D721Med (cell line): Measurements from ENCODE around the gene APPL2.

Source experiments
- DNase-seq: peaks from one replicate; pipeline ENCODE4 v3.0.0; 2011; ENCODE audit warnings: low spot score; ENCODE audit not compliant: insufficient read length
- FAIRE-seq: peaks from 2 replicates; lab custom pipeline; 2011; peaks lifted over from hg19 to GRCh38; lab: Jason Lieb, UNC
- TF ChIP-seq, protein P1 (sequence below): IDR thresholded peaks from 2 replicates; pipeline ENCODE4 v1.5.1; 2012; ENCODE audit warnings: mild to moderate bottlenecking, control low read depth; ENCODE audit not compliant: insufficient read depth; ENCODE audit errors: missing control alignments

APPL2 gene

DNA sequence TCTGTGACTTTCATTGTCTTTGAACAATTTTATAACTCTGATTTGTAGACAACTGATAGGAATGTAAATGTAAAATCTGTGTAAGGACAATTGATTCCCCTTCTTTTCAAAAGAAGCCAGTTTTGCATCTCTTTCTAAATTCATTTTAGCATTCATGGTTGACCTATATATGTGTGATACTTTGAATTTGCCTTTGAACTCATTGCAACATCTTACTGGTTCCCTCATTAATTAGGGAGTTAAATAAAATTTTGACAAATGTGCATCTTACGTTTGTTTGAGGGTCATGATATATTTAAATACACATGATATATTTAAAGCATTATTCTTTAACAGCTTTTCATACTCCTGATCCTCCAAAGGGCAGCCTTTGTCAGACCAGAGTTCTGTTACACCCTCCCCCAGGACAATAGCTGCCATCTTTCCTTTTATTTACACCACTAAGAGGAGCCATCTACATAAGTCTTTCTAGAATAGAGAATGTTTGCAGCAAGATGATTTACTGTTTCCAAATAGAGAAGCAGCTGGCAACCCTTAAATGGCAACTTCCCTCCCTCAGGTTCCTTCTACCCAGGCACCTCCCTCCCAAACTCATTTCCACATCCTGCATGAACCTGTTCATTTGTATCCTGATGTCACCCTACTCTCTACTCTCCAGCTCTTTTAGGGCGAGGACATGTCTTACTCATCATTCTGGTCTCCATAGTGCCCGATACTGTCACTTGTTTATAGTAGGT, 40.2 kb upstream of the APPL2 start:
- TF ChIP-seq, protein P1, sequence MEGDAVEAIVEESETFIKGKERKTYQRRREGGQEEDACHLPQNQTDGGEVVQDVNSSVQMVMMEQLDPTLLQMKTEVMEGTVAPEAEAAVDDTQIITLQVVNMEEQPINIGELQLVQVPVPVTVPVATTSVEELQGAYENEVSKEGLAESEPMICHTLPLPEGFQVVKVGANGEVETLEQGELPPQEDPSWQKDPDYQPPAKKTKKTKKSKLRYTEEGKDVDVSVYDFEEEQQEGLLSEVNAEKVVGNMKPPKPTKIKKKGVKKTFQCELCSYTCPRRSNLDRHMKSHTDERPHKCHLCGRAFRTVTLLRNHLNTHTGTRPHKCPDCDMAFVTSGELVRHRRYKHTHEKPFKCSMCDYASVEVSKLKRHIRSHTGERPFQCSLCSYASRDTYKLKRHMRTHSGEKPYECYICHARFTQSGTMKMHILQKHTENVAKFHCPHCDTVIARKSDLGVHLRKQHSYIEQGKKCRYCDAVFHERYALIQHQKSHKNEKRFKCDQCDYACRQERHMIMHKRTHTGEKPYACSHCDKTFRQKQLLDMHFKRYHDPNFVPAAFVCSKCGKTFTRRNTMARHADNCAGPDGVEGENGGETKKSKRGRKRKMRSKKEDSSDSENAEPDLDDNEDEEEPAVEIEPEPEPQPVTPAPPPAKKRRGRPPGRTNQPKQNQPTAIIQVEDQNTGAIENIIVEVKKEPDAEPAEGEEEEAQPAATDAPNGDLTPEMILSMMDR = no peak
- DNase-seq (no peak), FAIRE-seq (no peak)

DNA sequence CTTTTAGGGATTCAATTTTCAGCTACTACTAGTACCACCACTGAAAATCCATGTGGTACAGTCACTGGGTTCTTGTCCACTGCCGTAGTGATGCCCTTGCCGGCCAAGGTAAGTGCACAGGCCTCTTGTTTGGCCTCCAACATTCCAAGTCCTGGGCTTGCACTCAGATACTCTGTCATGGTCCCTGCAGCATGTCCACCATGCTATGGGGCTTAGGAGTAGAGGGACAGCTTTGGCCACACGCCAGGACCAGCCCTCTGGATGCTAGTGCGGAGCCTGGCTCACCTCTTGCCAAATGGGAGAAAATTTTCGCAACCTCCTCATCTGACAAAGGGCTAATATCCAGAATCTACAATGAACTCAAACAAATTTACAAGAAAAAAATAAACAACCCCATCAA, 38.6 kb upstream of the APPL2 start:
- TF ChIP-seq, protein P1 = no peak
- no peak for DNase-seq
- FAIRE-seq = no peak

DNA sequence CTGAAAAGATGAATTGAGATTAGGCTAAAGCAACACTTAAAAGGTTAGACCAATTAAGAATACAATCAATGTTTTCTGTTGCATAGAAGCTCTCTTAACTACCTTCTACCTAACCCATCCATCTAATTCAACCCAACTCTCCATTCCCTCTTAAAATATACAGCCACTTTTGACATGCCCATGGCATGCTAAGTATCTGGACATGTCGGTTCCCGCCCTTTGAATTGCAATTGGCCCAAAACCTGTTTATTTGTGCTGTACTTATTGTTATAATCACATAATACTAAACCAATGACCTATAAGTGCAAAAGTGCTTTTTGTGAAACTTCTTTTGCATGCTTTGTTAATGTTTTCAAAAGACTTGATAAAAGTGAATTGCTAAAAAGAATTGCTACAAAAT, 37.6 kb upstream of the APPL2 start:
- DNase-seq (no peak), FAIRE-seq (no peak)
- TF ChIP-seq, protein P1 = no peak

DNA sequence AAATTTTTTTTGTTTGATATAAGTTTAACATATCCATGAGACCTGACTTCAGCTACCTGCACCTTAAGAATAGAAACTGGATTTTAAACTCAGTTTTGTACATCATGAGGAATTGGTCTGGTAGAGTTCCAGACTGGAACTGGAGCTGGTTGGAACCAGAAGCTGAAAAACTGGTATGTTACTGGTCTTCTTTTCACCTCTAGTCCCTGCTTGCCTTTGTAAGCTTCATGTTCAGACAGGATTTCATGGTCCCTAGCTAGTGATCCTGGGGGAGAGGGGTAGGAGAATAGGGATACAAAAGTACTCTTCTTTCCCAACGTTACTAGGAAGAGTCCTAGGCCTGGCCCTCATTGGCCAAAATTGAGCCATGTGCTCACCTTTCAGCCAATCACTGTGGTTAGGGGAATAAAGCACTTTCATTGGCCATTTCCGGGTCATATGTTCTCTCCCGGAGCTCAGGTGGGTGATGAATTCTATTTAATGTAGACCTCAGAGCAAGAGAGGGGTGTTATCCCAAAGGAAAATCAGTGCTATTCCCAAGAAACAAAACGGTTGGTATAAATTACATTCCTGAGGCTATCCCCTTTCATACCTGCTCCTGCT, 36.9 kb upstream of the APPL2 start:
- TF ChIP-seq, protein P1 = no peak
- no peak for DNase-seq
- FAIRE-seq = no peak

DNA sequence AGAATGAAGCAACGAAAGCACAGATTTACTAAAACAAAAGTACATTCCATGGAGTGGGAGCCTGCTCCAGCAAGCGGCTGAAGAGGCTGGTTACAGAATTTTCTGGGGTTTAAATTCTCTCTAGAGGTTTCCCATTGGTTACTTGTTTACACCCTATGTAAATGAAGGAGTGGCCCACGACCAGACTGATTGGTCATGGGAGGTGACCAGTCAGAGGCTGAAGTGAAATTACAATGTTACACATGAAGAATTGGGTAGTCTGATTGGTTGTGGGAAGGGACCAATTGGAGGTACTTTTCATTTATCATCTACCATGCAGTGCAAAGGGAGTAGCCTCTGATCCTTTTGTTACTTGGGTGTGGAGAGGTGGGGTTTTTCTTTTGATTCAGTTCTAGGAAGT, 36.2 kb upstream of the APPL2 start:
- TF ChIP-seq, protein P1 = no peak
- FAIRE-seq (no peak), DNase-seq (no peak)

DNA sequence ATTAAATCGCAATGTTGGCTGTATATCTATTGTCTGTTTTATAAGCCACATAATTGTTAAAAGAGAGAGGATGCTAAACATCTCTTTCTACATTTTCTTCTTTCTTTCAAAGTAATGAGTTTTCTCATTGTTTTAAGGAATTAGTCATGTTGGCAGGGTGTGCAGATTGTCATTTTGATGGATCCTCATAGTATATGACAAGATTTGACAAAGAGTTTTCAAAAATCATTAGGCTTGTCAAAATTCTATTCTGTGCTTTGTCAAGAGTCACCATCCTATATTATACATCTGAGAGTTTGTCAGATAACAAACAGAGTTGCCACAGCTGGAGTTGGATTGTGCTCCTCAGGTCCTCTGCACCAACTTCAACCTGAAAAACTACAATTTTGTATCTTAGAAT, 35.4 kb upstream of the APPL2 start:
- no peak for FAIRE-seq
- TF ChIP-seq, protein P1 = no peak
- no peak for DNase-seq

DNA sequence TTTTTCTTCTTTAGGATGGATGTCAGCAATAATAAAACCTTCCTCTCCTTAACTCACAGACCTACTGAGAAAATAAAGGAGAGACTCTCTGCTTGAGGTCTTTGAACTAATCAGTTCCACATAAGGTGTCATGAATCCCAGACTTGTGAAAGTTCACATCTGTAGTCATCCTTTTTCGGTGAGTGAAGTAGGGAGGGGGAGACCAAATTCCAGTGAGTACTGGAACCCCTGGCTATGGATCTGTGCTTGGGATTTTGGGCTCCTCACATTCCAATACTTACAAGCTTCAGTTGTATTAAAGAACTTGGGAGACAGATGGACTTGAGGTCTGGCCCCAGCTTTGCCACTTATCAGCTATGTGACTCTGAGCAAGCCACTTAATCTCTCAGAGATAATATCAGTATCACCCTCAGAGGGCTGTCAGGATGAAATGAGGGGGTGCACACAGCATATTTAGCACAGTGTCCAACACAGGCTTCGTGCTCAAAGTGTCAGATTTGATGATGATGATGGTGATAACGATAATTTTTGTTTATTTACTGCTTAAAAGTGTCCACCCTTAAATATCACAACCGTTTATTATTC, 34.8 kb upstream of the APPL2 start:
- TF ChIP-seq, protein P1 = no peak
- DNase-seq (no peak), FAIRE-seq (no peak)
